ENCODE results near the gene UFM1.
"Not testable (repeated sequence)": the region's sequence is repeated elsewhere in the genome, so short reads cannot be mapped to it uniquely, and the experiment has no call there.

UFM1 gene

GRCh38 chr13:38349390-38350113 lies at the start of gene UFM1:
Gene UFM1 (plus strand): TSS chr13:38349851. CDS start chr13:38349920, 69 bp downstream.
- DNase-seq = peak; percentile 85

GRCh38 chr13:38301236-38301635 lies 48.4 kb upstream of the UFM1 start:
- no peak for DNase-seq

GRCh38 chr13:38303816-38304320 lies 45.8 kb upstream of the UFM1 start:
- no peak for DNase-seq

GRCh38 chr13:38308736-38309135 lies 40.9 kb upstream of the UFM1 start:
- no peak for DNase-seq

GRCh38 chr13:38309397-38309796 lies 40.3 kb upstream of the UFM1 start:
- no peak for DNase-seq

GRCh38 chr13:38311175-38311574 lies 38.5 kb upstream of the UFM1 start:
- not testable (repeated sequence) for DNase-seq

GRCh38 chr13:38316129-38316528 lies 33.5 kb upstream of the UFM1 start:
- DNase-seq = no peak

GRCh38 chr13:38321654-38322053 lies 28.0 kb upstream of the UFM1 start:
- no peak for DNase-seq

GRCh38 chr13:38325426-38325825 lies 24.2 kb upstream of the UFM1 start:
- no peak for DNase-seq

- DNase-seq = no peak
Measured at GRCh38 chr13:38328699-38329098, 21.0 kb upstream of the UFM1 start.

- DNase-seq = no peak
Measured at GRCh38 chr13:38334845-38335244, 14.8 kb upstream of the UFM1 start.

GRCh38 chr13:38338089-38338488 lies 11.6 kb upstream of the UFM1 start:
- DNase-seq = no peak

GRCh38 chr13:38340624-38341023 lies 9.0 kb upstream of the UFM1 start:
- no peak for DNase-seq

- DNase-seq = no peak
Measured at GRCh38 chr13:38341149-38341692, 8.4 kb upstream of the UFM1 start.

GRCh38 chr13:38346764-38347163 lies 2.9 kb upstream of the UFM1 start:
- no peak for DNase-seq

GRCh38 chr13:38348861-38349389 lies 726 bp upstream of the UFM1 start:
- DNase-seq = no peak

GRCh38 chr13:38350114-38350617 lies 515 bp downstream of the UFM1 start:
- no peak for DNase-seq

- no peak for DNase-seq
Measured at GRCh38 chr13:38355595-38356119, 6.0 kb downstream of the UFM1 start.

- no peak for DNase-seq
Measured at GRCh38 chr13:38358684-38359083, 9.0 kb downstream of the UFM1 start.

- DNase-seq = no peak
Measured at GRCh38 chr13:38361542-38362262, 12.1 kb downstream of the UFM1 start.

- no peak for DNase-seq
Measured at GRCh38 chr13:38363219-38363618, 13.6 kb downstream of the UFM1 start.

GRCh38 chr13:38363746-38364145 lies 14.1 kb downstream of the UFM1 start:
- DNase-seq = not testable (repeated sequence)

- DNase-seq = no peak
Measured at GRCh38 chr13:38365661-38366060, 16.0 kb downstream of the UFM1 start.
